NB4 (cell line): ENCODE data around the gene EPN3.

Experiments used
- CTCF ChIP-seq: IDR thresholded peaks from one replicate; pipeline ENCODE4 v1.5.1; 2012; ENCODE audit warnings: low read depth, low read length
- POLR2A ChIP-seq: IDR thresholded peaks from 2 replicates; pipeline ENCODE4 v1.6.1; 2011; ENCODE audit warnings: mild to moderate bottlenecking; ENCODE audit not compliant: insufficient read length; ENCODE audit errors: extremely low read depth

- TF ChIP-seq POLR2A (no peak), CTCF (no peak)
Measured at GRCh38 chr17:50542795-50543774, 10.6 kb downstream of the EPN3 start.
